ENCODE measurements around the gene VSIG10L2.

DNA sequence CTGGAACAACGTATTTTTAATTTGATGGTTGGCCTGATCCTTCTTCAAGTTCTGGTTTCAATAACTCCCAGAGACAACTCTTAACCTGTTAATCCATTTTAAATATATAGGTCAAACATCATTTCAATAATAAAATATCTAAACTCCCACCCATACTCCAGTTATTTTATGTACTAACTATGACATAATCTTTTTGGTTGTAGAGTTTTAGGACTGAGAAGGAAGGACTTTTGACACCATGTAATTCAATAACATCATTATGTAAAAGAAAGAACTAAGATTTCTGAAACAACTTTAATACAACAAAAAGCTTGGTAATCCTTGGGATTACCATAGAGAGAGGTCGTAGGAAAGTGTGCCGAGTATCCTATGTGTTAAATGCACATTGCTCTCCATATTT, 31.5 kb downstream of the VSIG10L2 start:
- no peak for TF ChIP-seq POLR2A (IDR thresholded peaks at IDR 0.05; ENCODE audit: low read length)
- no peak for TF ChIP-seq RFX5 (IDR thresholded peaks at IDR 0.05)
- no peak for TF ChIP-seq BCL3 (IDR thresholded peaks at IDR 0.05)
